Measurements from ENCODE around the gene P3H2. TPM values are rescaled to one million over a fixed set of nuclear protein-coding genes. Genes with fewer than 3 reads are reported as not detected.

Gene P3H2
- total and polyA plus RNA-seq, 9 of the 15 experiments (the other 6 are each of a cell fraction or from before 2014, with no cell fraction given), result 0.04 to 0.26 (median 0.22) TPM; not detected in 6

DNA sequence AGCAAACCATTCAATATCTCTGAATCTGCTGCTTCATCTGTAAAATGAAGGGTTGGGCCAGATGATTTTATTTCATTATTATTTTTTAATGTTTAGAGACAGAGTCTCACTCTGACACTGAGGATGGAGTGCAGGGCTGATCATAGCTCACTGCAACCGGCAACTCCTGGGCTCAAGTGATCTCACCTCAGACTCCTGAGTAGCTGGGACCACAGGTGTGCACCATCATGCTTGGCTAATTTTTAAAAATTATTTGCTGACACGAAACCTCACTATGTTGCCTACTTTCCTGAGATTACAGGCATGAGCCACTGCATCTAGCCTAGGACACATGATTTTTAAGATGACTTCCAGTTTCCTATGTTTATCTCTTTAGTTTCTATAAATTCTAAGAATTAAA, 105.8 kb downstream of the P3H2 start (continued):
- TF ChIP-seq CUX1 (CRISPR knock-in tag; IDR thresholded peaks at IDR 0.05) (no peak), BRD4 (IDR thresholded peaks at IDR 0.05) (no peak)
- TF ChIP-seq, protein P1, sequence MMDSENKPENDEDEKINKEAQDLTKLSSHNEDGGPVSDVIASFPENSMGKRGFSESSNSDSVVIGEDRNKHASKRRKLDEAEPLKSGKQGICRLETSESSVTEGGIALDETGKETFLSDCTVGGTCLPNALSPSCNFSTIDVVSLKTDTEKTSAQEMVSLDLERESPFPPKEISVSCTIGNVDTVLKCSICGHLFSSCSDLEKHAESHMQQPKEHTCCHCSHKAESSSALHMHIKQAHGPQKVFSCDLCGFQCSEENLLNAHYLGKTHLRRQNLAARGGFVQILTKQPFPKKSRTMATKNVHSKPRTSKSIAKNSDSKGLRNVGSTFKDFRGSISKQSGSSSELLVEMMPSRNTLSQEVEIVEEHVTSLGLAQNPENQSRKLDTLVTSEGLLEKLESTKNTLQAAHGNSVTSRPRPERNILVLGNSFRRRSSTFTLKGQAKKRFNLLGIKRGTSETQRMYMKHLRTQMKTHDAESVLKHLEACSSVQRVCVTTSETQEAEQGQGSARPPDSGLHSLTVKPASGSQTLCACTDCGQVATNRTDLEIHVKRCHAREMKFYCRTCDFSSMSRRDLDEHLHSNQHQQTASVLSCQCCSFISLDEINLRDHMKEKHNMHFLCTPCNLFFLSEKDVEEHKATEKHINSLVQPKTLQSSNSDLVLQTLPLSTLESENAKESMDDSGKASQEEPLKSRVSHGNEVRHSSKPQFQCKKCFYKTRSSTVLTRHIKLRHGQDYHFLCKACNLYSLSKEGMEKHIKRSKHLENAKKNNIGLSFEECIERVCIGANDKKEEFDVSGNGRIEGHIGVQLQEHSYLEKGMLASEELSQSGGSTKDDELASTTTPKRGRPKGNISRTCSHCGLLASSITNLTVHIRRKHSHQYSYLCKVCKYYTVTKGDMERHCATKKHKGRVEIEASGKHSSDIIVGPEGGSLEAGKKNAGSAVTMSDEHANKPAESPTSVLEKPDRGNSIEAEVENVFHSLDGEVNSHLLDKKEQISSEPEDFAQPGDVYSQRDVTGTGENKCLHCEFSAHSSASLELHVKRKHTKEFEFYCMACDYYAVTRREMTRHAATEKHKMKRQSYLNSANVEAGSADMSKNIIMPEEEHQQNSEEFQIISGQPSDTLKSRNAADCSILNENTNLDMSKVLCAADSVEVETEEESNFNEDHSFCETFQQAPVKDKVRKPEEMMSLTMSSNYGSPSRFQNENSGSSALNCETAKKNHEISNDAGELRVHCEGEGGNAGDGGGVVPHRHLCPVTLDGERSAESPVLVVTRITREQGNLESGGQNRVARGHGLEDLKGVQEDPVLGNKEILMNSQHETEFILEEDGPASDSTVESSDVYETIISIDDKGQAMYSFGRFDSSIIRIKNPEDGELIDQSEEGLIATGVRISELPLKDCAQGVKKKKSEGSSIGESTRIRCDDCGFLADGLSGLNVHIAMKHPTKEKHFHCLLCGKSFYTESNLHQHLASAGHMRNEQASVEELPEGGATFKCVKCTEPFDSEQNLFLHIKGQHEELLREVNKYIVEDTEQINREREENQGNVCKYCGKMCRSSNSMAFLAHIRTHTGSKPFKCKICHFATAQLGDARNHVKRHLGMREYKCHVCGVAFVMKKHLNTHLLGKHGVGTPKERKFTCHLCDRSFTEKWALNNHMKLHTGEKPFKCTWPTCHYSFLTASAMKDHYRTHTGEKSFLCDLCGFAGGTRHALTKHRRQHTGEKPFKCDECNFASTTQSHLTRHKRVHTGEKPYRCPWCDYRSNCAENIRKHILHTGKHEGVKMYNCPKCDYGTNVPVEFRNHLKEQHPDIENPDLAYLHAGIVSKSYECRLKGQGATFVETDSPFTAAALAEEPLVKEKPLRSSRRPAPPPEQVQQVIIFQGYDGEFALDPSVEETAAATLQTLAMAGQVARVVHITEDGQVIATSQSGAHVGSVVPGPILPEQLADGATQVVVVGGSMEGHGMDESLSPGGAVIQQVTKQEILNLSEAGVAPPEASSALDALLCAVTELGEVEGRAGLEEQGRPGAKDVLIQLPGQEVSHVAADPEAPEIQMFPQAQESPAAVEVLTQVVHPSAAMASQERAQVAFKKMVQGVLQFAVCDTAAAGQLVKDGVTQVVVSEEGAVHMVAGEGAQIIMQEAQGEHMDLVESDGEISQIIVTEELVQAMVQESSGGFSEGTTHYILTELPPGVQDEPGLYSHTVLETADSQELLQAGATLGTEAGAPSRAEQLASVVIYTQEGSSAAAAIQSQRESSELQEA (IDR thresholded peaks at IDR 0.05; ENCODE audit: low read depth), result no peak
